ENCODE results near the gene RPTOR.

RPTOR gene

DNA sequence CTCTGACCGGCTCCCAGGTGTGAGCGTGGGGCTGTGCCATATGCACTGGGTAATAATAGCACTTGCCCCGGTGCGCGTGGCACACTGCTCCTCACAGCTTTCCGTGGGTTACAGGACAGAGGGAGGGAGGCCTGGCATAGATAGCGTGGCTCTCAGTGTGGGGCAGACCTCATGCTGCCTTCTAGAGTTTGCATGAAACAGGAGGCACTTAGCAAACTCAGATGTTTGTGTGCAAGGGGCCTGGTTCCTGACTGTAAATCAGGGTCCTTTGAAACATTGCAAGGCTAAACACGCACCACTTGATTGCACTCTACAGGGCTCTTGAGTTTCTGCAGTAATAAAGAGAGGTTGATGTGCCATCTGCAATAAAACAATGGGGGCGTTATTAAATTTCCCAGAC lies 101.7 kb downstream of the RPTOR start:
- no peak for DNase-seq (ENCODE audit: low spot score)
- TF ChIP-seq, protein P1, sequence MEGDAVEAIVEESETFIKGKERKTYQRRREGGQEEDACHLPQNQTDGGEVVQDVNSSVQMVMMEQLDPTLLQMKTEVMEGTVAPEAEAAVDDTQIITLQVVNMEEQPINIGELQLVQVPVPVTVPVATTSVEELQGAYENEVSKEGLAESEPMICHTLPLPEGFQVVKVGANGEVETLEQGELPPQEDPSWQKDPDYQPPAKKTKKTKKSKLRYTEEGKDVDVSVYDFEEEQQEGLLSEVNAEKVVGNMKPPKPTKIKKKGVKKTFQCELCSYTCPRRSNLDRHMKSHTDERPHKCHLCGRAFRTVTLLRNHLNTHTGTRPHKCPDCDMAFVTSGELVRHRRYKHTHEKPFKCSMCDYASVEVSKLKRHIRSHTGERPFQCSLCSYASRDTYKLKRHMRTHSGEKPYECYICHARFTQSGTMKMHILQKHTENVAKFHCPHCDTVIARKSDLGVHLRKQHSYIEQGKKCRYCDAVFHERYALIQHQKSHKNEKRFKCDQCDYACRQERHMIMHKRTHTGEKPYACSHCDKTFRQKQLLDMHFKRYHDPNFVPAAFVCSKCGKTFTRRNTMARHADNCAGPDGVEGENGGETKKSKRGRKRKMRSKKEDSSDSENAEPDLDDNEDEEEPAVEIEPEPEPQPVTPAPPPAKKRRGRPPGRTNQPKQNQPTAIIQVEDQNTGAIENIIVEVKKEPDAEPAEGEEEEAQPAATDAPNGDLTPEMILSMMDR (IDR thresholded peaks at IDR 0.05; ENCODE audit: extremely low read depth, missing control alignments), result no peak

DNA sequence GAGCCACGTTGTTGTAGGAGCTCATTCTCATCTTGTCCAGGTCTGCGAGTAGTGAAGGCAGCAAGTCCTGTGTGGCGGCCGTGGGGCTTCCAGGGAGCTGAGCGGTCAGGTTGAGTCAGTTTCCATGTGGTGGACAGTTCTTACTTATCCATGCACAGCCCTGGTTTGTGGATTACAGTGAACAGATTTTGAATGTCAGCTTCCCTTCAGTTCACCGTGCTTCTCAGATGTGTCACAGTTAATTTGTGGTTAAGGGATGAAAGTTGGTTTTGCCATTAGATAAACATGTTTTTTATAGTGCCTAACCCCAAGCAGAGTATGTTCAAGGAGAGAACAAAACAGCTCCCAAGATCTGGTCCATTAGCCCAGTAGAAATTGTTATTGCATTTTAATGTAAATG lies 103.1 kb downstream of the RPTOR start:
- TF ChIP-seq, protein P1 (IDR thresholded peaks at IDR 0.05; ENCODE audit: extremely low read depth, missing control alignments), result no peak
- no peak for DNase-seq (ENCODE audit: low spot score)

DNA sequence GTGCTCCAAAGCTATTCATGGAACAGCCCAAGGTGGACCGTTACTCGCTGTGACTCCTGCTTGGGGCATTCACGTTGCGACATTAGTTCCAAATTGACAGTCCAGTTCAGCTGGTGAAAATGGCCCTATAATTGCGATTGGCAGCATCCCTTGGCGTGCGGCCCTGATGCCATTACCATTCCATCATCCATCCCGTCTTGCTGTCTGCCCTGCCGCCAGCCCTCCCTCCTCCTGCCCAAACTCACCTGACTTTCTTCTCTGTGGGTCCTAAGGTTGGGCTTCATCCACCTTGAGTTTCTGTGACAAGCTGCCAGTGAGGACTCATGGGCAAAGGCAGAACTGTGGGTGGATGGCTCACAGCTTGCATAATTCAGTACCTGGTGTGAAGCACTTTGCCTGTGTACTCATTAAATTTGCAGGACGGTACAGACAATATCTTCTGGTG lies 104.6 kb downstream of the RPTOR start:
- no peak for DNase-seq (ENCODE audit: low spot score)
- TF ChIP-seq, protein P1 (IDR thresholded peaks at IDR 0.05; ENCODE audit: extremely low read depth, missing control alignments), result no peak

DNA sequence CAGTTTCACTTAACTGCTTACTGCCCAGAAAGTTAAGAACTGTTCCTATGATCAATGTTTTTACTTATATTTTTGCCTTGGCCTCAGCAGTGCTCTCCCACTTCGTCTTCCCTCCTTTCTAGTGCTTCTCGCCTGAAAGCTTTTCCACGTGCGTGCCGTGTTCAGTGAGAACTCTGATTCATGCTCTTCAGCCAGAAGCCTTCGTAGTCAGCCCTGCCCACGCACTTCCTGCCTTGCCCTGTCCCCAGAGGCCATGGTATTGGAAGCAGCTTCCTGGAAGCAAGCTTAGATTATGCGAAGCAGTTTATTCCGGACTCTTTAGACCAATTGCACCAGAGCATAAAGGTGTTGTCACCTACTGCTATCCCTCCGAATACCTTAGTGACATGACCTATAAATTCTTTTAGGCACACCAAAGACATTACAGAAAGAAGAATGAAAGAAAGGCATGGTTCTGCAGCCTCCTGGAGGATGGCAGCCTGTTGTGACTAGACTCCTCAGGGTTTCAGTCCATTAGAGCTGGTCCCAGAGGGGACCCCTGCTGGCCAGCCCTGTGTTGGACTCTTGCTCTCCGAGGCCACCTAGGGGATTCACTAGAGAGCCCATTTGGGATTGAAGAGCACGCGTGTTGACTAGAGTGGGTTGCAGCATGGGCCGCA lies 105.2 kb downstream of the RPTOR start:
- peak; percentile 45 for DNase-seq (ENCODE audit: low spot score)
- TF ChIP-seq, protein P1 (IDR thresholded peaks at IDR 0.05; ENCODE audit: extremely low read depth, missing control alignments), result peak; percentile 48

DNA sequence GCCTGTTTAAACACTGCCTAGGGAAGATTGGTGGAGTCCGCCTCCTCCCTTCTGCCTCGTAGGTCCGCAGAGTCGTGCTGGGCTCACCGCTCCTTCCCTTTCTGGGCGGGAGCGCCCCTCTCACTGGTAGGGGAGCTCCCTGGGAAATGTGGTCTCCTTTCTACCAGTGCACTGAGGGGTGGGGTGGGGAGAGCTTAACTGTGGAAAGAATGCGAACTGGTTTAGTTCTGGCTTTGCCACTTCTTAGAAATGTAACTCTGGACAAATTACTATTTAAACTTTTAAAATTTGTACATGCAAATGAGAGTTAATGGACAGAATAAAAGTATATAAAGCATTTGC lies 105.7 kb downstream of the RPTOR start:
- no peak for DNase-seq (ENCODE audit: low spot score)
- TF ChIP-seq, protein P1 (IDR thresholded peaks at IDR 0.05; ENCODE audit: extremely low read depth, missing control alignments), result no peak

DNA sequence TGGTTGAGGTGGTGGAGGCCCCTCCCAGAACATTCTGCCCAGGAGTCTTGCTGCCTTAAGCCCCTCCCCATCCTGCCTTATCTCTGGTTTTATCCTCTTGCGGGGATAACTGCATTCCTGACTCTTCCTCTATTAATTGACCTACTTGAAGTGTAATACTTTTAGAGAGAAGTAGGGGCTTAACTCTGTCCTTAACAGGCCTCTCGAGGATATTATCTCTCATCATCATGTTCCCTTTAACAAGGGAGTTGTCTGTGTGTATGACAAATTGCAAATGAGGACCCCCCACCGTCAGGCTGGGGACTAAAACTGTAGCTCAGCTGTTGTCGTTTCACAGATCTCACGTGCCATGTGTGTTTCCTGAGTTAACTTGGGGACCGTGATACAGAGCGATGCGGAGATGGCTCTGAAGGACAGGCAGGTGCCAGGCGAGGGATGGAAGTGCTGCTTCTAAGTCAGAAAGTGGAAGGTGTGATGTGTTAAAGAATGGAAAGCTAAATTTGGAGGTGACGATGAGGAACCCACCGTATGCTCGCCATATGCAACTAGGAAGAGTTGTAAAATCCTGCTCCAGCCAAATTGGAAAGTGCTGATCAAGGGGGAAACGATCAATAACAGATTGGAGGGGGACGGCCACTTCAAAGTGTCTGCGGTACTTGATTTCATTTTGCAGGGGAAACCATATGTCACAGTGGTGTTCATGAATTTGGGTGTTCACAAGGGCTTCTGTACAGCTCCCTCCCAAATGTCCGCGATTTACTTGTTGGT lies 106.3 kb downstream of the RPTOR start:
- no peak for DNase-seq (ENCODE audit: low spot score)
- TF ChIP-seq, protein P1 (IDR thresholded peaks at IDR 0.05; ENCODE audit: extremely low read depth, missing control alignments), result no peak

DNA sequence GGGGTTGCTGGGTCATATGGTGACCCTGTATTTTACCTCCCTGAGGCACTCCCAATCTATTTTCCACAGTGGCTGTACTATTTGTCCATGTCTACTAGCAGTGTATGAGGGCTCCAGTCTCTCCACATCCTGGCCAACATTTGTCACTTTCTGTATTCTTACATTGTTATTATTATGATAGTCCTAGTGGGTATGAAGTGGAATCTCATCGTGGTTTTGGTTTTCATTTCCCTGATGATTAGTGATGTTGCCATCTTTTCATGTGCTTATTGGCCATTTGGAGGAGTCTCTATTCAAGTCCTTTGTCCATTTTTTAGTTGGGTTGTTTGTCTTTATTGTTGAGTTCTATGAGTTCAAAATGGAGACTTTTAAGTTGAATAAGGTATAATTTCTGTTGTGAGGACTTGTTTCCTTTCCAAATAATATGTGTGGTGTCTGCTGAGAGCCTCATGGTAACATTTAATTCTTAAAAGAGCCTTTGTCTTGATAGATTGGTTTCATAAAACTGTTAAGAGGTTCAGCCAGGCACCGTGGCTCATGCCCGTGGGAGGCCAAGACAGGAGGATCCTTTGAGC lies 108.2 kb downstream of the RPTOR start:
- TF ChIP-seq, protein P1 (IDR thresholded peaks at IDR 0.05; ENCODE audit: extremely low read depth, missing control alignments), result no peak
- no peak for DNase-seq (ENCODE audit: low spot score)

All from GM20000 (cell line).